ENCODE data around the gene FOXO3.
"Not testable (repeated sequence)": the region's sequence is repeated elsewhere in the genome, so short reads cannot be mapped to it uniquely, and the experiment has no call there.

Gene FOXO3

DNA sequence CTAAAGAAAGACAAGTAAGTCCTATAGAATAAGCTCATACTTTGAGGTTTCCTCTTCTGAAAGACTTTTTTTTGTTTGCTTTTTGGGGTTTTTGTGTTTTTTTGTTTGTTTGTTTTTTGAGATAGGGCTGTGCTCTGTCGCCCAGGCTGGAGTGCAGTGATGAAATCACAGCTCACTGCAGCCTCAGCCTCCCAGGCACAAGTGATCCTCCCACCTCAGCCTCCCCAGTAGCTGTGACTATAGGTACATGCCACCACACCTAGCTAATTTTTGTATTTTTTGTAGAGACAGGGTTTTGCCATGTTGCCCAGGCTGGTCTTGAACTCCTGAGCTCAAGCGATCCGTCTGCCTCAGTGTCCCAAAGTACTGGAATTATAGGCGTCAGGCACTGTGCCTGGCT lies 98.1 kb downstream of the FOXO3 start:
- not testable (repeated sequence) for DNase-seq (ENCODE audit: low read depth in 3 of 3)

DNA sequence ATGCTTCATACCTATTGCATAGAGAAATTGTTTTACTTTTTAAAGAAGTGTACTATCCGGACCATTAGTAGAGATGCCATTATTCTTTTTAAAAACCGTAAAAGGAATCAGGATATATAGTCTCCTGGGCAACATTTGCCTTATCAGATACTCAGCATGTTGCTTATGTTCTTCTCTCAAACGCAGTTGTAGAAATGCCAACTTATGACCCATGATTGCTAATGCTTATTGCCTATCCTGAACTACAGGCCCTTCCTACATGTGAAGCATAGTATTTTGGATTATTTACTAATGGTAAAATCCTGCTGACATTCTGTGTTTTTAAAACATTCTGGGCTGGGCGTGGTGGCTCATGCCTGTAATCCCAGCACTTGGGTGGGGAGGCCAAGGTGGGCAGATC lies 99.5 kb downstream of the FOXO3 start:
- no peak for DNase-seq (ENCODE audit: low read depth in 3 of 3)

DNA sequence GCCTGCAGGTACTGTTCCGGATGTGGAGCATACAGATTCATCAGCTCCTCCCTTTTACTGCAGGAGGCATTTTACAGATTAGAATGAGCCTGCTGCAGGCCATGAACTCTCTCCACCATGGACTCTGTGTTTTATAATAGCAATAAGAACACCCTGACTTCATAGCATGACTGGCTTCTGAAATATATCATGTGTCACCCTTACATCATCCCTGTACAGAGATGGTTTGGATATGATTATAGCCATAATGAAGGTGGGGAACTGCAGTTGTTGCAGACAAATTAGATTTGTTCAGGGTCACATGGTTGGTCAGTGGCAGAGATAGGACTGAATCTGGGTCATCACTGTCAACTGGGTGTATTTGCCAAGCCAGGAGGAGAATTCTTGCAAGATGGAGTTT lies 100.7 kb downstream of the FOXO3 start:
- DNase-seq (ENCODE audit: low read depth in 3 of 3) = no peak

DNA sequence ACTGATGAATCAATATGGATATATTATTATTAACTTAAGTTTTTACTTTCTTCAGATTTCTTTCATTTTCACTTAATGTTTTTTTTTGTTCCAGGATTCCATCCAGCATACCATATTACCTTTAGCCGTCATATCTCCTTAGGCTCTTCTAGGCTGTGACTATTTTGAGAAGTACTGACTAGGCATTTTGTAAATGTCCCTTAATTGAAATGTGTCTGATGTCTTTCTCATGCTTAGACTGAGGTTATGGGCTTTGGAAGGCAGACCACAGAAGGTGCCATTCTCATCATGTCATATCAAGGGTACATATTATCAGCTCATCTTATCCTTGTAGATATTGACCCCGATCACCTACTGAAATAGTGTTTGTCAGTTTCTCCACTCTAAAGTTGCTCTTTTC lies 101.3 kb downstream of the FOXO3 start:
- DNase-seq (ENCODE audit: low read depth in 3 of 3) = no peak

DNA sequence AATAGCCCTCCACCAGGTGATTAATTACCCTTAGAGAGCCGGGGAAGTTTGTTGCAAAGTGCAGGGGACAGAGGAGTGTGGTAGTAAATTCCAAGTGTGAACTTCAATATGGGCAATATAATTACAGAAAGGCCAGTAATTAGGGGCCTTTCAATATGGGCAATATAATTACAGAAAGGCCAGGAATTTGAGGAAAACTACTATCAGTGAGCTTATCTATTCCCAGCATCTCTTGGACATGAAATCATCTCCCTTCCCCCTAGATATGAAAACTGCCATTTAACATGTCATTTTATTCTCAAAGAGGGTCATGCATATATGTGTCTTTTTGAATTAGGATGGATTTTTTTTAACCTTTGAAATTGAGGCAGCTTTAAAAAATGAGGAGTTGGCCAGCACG lies 102.0 kb downstream of the FOXO3 start:
- no peak for DNase-seq (ENCODE audit: low read depth in 3 of 3)

- not testable (repeated sequence) for DNase-seq (ENCODE audit: low read depth in 3 of 3)
Observed at GRCh38 chr6:108663494-108664064, 102.9 kb downstream of the FOXO3 start.

DNA sequence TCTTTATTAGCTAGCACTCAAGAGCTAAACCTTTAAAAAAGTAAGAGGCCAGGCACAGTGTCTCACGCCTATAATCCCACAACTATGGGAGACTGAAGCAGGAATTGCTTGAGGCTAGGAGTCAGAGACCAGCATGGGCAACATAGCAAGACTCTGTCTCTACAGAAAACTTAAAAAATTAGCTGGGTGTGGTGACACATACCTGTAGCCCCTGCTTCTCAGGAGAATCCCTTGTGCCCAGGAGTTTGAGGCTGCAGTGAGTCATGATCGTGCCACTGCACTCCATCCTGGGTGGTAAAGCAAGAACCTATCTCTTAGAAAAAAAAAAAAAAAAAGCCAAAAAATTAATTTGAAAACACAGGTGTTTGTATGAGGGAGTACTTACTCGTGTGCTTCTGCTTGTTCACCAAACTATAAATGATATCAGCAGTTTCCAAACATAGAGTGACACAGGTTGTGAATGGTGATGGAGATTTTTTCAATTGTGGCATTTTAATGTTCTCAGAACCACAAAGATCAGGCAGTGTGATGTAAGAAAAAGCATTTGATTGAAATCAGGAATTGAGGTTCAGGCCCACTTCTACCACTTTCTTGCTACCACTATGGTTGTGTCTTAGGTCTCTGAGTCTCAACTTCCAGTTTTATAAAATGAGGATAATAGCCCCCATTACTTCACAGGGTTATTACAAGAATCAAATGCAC lies 104.9 kb downstream of the FOXO3 start:
- DNase-seq (ENCODE audit: low read depth in 3 of 3) = no peak

- no peak for DNase-seq (ENCODE audit: low read depth in 3 of 3)
Observed at GRCh38 chr6:108666656-108667260, 106.0 kb downstream of the FOXO3 start.

DNA sequence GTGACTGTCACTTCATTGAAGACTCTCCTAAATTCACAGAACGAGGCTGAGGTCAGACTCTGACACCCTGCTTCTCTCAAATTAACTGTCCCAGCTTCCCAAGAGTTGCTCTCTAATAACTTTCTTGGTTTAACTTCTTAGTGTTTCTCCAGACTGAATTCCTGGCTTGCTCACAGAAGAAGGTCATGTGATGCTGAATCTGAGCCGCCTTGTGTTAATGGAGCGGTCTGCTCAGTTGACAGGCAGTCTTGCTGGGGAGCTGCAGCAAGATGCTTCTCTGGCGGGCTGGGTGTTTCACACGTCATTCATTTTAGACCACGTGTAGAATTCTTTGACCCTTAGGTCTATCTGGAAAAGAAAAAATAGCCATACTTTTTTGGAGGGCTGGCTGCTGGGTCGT lies 107.3 kb downstream of the FOXO3 start:
- no peak for DNase-seq (ENCODE audit: low read depth in 3 of 3)

DNA sequence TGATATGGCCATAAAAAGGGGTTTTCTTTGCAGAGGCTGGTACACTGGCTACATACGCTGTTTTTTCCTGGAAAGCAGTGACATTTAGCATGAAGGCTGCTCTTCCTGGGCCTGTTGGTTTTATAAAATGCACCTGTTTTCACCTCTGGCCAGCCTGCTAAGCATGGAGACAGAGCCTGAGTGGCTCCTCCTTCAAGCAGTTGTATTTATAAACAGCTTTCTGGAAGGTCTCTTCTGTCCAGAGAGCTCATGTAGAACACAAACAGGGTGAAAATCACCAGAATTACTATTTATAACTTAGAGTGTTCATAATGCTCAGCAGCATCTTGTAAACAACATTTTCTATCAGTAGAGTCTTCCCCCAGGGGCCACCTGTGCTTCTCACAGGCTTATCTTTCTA lies 109.0 kb downstream of the FOXO3 start:
- no peak for DNase-seq (ENCODE audit: low read depth in 3 of 3)

GRCh38 chr6:108671175-108671574 lies 110.5 kb downstream of the FOXO3 start:
- DNase-seq (ENCODE audit: low read depth in 3 of 3) = no peak

DNA sequence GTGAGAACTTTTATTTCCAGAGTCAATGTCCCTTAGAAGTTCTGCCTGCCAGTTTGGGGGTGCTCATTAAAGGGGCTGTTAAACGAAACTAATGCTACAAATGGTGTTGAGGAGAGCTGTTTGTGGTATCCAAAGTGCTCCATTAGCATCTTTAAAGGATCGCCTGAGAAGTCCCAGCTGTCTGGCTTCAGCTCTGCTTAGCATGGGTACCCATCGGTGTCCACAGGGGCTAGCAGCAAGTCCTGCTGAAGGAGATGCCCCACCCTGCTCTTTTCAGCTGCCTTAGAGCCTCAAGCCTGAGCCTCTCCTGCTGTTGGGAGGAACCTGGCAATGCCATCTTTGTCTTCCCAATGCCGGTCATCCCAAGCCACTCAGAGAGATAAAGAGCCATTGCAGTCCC lies 111.1 kb downstream of the FOXO3 start:
- DNase-seq (ENCODE audit: low read depth in 3 of 3) = no peak

DNA sequence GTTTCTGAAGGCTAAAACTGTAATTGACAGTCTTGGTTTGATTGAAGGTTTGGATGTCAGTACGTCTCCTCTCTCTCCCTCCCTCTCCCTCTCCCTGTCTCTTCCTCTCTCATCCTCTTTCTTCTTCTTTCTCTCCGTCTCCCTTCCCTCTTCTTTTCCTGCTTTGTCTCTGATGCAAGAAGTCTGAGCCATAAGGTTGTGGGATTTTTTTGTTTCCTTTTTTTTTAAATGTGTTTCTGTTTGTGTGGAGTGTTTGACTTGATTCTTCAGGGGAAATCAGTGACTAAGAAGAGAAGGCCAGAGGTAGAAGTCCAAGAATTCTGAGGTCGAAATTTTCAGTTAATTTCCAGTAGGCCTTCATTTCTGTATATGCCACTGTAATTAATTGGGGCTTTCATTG lies 111.9 kb downstream of the FOXO3 start:
- no peak for DNase-seq (ENCODE audit: low read depth in 3 of 3)

DNA sequence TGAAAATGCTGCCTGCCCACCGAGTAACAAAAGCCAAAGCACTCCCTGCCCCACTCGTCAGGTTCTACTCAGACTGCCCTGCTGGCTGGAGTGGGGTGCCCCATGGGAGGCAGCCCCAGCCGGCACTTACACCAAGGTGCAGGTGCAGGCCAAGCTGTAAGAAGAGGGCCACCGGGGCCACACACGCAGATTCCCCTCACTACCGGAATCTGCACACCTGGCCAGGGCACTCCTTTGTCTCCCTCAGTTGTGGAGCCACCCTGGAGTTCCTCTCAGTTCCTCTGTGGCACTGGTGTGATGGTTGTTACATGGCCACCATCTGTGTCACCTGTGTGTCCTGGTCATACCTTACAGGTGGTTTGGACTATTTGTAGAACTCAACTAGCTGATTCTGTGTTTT lies 112.4 kb downstream of the FOXO3 start:
- DNase-seq (ENCODE audit: low read depth in 3 of 3) = no peak

DNA sequence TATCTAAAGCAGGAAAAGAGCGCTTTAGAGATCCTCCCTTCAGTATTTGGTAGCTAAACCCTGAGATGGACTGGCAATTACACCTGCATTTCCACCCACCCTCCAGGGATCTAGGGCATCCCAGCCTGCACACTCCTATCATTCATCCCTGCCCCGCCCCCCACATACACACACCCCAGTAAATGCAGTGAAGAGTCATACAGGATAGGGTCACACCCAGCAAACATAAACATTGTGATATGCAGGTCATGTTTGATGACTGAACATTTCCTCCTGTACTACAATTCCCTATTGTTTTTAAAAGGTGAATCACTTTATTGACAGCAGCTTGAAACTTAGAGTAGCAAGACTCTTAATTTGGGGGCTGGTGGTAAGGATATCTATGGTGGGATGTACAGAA lies 112.9 kb downstream of the FOXO3 start:
- no peak for DNase-seq (ENCODE audit: low read depth in 3 of 3)

DNA sequence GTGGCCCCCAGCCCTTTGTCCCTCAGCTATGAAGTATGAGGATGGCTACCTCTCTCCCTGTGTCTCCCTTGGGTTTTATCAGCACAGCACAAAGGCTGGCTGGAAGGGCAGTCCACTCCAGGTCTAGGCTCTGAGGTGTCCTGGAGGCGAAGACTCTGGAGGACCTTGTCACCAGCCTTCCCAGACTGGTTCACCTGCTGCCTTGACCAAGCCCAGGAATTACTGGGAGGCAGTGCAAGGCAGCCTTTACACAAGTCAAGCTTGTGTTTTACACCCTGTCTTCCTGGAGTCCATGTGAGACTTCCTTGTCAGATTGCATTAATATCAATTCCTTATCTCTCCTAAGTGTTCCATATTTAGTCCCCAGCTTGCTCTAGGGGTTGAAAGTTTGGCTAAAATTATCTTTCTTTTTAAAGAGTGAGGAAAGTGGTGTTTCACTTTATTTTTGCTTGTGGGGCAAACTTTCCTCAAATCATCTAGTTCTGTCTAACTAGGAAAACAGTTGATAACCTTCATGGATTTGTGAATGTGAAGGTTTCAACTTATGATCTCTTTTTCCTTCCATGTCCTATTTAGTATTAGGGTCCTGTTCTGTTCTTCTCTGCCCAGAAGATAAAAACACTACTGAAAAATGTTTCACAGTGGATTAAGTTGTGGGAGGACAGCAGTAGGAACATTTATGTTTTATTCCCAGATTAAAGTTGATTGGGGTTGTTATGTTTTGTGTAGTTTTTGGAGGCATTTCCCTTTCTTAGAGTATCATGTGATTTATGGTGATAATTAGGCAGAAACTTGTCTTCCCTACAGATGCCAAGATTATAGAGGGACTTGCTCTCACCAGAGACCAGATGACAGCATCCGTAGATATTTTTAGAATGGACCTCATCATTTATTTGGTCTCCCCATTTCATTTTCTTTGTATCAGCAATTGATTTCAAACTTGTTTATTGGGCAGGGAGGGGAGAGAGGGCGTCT lies 114.8 kb downstream of the FOXO3 start:
- DNase-seq (ENCODE audit: low read depth in 3 of 3) = no peak

DNA sequence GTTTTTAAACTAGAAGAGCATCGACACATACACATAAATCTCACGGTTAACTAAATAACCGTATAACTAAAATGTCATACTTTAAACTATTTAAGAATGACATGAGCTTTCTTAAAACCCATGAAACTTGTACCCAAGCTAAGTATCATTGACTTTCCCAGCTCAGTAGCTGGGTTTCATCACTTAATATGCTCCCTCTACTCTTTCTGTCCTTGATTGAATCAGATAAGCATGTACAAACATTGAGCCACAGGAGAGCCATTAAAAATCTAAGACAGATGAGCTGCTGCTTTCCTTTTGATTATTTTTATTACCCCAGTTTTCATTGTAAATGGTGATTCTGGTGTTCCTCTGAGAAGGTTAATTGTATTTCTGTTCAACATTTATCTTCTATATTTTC lies 115.8 kb downstream of the FOXO3 start:
- DNase-seq (ENCODE audit: low read depth in 3 of 3) = no peak

DNA sequence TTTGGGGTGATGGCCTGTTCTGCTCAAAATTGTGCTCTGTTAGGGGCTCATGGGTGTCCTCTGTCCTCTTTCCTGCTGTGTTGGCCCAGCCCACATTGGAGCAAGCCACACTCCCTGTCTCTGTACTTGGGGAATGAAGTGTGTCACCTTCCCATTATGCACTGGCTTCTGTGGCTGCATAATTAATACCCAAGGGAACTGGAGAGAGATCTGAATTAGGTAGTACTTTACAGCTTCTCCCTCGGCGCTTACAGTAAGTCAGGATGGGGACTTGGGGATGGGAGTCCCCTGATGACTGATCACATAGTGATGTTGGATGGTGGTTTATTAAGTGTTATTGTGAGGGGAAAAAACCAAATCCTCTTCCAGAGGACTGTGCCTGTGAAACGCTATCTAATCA lies 116.6 kb downstream of the FOXO3 start:
- no peak for DNase-seq (ENCODE audit: low read depth in 3 of 3)

DNA sequence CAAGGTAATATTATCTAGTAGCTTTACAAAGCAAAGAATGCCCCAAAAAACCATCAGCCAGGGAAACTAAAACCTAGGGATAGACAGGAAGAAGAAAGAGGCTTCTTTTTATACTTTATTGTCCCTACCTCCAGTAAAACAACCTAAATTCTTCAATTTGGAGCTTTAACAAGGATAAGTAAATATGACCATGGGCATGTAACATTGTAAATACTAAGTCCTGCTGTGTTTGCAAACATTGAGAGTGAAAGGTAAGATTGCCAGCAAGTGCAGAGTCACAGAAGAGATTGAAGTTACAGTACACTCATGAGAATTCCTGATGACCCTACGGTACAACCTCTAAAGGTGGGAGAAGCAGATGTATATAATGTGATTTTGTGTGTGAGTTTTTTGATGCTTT lies 117.2 kb downstream of the FOXO3 start:
- no peak for DNase-seq (ENCODE audit: low read depth in 3 of 3)

DNA sequence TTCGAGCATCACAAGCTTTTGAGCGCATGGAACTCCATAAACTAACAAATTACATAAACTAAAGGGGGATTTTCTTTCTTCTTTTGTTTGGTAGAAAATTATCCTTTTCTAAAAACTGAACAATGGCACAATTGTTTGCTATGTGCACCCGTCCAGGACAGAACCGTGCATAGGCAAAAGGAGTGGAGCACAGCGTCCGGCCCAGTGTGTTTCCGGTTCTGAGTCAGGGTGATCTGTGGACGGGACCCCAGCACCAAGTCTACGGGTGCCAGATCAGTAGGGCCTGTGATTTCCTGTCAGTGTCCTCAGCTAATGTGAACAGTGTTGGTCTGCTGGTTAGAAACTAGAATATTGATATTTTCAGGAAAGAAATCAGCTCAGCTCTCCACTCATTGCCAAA lies 119.6 kb downstream of the FOXO3 start:
- DNase-seq (ENCODE audit: low read depth in 3 of 3) = not testable (repeated sequence)

GRCh38 chr6:108681721-108682120 lies 121.0 kb downstream of the FOXO3 start:
- DNase-seq (ENCODE audit: low read depth in 3 of 3) = not testable (repeated sequence)

- DNase-seq (ENCODE audit: low read depth in 3 of 3) = not testable (repeated sequence)
Observed at GRCh38 chr6:108682383-108683119, 121.8 kb downstream of the FOXO3 start.

All from stimulated activated CD4-positive, alpha-beta T cell treated with anti-CD3 and anti-CD28 coated beads, TNF-alpha, amount 100 ng/mL, for 24 hours (primary cell).